ENCODE data around the gene CDH5. TPM values are rescaled to one million over a fixed set of nuclear protein-coding genes. Genes with fewer than 3 reads are reported as not detected.

CDH5 gene
- total and polyA plus RNA-seq, 2 of the 8 experiments (the other 6 are each of a cell fraction or from before 2014, with no cell fraction given): 0.32 TPM

GRCh38 chr16:66451548-66451947 lies 85.1 kb downstream of the CDH5 start:
- no peaks in the 10 kb centered on the region for H3K79me2 ChIP-seq (ENCODE audit: control insufficient read depth in 1 of 2, insufficient read depth in 2 of 2, low read length in 2 of 2)
- H3K23me2 ChIP-seq (ENCODE audit: low read depth, low read length): no peaks in the 10 kb centered on the region
- H3K4me3 ChIP-seq (ENCODE audit: extremely low read depth in 1 of 4, insufficient read depth in 2 of 4, low read depth in 3 of 4, low read length in 4 of 4): no peak overlapping the region
- H3K36me3 ChIP-seq (ENCODE audit: control insufficient read depth in 2 of 4, insufficient read depth in 4 of 4, low read length in 3 of 4): no peaks in the 10 kb centered on the region
- H3K9me3 ChIP-seq (ENCODE audit: insufficient read depth in 2 of 2, low read depth in 1 of 2, low read length in 1 of 2): no peaks in the 10 kb centered on the region
- H3K4me1 ChIP-seq (replicated peaks in 1 of 4; ENCODE audit: control insufficient read depth in 3 of 4, insufficient read depth in 4 of 4, low read length in 3 of 4): no peaks in the 10 kb centered on the region
- no peak overlapping the region for H2BK120ac ChIP-seq (replicated peaks; ENCODE audit: low read depth, low read length)
- H4K20me1 ChIP-seq (replicated peaks in 1 of 2; ENCODE audit: control insufficient read depth in 1 of 2, insufficient read depth in 2 of 2, low read length in 2 of 2): no peaks in the 10 kb centered on the region
- no peak overlapping the region for H3K4ac ChIP-seq (replicated peaks; ENCODE audit: insufficient read length, low read depth, low read length)
- H3K79me1 ChIP-seq (ENCODE audit: low read depth, low read length): no peaks in the 10 kb centered on the region
- TF ChIP-seq KDM1A (IDR thresholded peaks at IDR 0.05; ENCODE audit: borderline replicate concordance, low read length): peak; percentile 60; the same call in 1 of the 2 replicates
- no peak for TF ChIP-seq HDAC2 (IDR thresholded peaks at IDR 0.05; ENCODE audit: borderline replicate concordance in 1 of 2, low read depth in 2 of 2, low read length in 2 of 2)
- no peak for DNase-seq (ENCODE audit: low read depth in 1 of 2, low spot score in 2 of 2)
- no peak overlapping the region for H4K8ac ChIP-seq (ENCODE audit: extremely low read depth, insufficient read depth, low read length)
- CTCF ChIA-PET (ENCODE audit: partially characterized antibody): interaction anchor here (0.5 to 2.8 kb wide), 10 partner anchors 16 to 184 kb away, joined by 3 to 18 read pairs (median 4); no protein-coding TSS in a partner anchor
- no peak overlapping the region for H2AK5ac ChIP-seq (ENCODE audit: low read depth, low read length)
- H3K14ac ChIP-seq (ENCODE audit: insufficient read length): no peak overlapping the region
- no peak overlapping the region for H2BK5ac ChIP-seq (ENCODE audit: low read depth, low read length)
- no peak overlapping the region for H3K18ac ChIP-seq (ENCODE audit: extremely low read depth, low read length)
- no peak overlapping the region for H3K56ac ChIP-seq (replicated peaks; ENCODE audit: insufficient read length, low read depth, low read length)
- H3K9ac ChIP-seq (replicated peaks in 1 of 4; ENCODE audit: extremely low read depth in 1 of 4, low read depth in 3 of 4, low read length in 3 of 4): no peak overlapping the region
- no peak overlapping the region for H3K4me2 ChIP-seq (ENCODE audit: insufficient read depth in 1 of 2, low read depth in 2 of 2, low read length in 2 of 2)
- no peak overlapping the region for H2BK20ac ChIP-seq (ENCODE audit: low read length)
- FAIRE-seq: no peak
- H2BK12ac ChIP-seq (ENCODE audit: low read depth, low read length): no peak overlapping the region
- POLR2A ChIA-PET (ENCODE audit: partially characterized antibody): no interaction called here
- 0 out of 7 replicates have a peak, but pooled peaks cover 0 to 3% (median 0%) of the 10 kb centered on the region in 4 experiments for H3K27me3 ChIP-seq (replicated peaks in 1 of 4; ENCODE audit: control insufficient read depth in 3 of 4, extremely low read depth in 1 of 4, insufficient read depth in 3 of 4, low read length in 3 of 4)
- H3K27ac ChIP-seq (ENCODE audit: low read depth, low read length): no peak overlapping the region
- H4K91ac ChIP-seq (replicated peaks; ENCODE audit: insufficient read length, low read length): no peak overlapping the region
- H3K23ac ChIP-seq (ENCODE audit: insufficient read length): no peak overlapping the region
- no peak overlapping the region for H2BK15ac ChIP-seq (ENCODE audit: low read length)
- H4K5ac ChIP-seq (ENCODE audit: insufficient read length, low read depth, low read length): no peak overlapping the region
- H2AFZ ChIP-seq (ENCODE audit: low read length): no peak overlapping the region
- 84% methylated on average over 3 of the region's 3 CpGs; no CpG with 5 or more reads in 1 of the 2 experiments for WGBS, 2 experiments (ENCODE audit: extremely low coverage in 1 of 2, insufficient coverage in 1 of 2, insufficient read length in 1 of 2, insufficient replicate concordance in 2 of 2, low coverage in 1 of 2, low lambda C conversion rate in 2 of 2, missing lambda C conversion rate in 1 of 2)
